Eye (tissue), 1 donor: Measurements from ENCODE around the gene SKIDA1.
"Not testable (repeated sequence)": the region's sequence is repeated elsewhere in the genome, so short reads cannot be mapped to it uniquely, and the experiment has no call there.

Experiments used
- DNase-seq: peaks from one replicate; pipeline ENCODE4 v3.0.0-alpha.2; 2015

SKIDA1 gene

DNA sequence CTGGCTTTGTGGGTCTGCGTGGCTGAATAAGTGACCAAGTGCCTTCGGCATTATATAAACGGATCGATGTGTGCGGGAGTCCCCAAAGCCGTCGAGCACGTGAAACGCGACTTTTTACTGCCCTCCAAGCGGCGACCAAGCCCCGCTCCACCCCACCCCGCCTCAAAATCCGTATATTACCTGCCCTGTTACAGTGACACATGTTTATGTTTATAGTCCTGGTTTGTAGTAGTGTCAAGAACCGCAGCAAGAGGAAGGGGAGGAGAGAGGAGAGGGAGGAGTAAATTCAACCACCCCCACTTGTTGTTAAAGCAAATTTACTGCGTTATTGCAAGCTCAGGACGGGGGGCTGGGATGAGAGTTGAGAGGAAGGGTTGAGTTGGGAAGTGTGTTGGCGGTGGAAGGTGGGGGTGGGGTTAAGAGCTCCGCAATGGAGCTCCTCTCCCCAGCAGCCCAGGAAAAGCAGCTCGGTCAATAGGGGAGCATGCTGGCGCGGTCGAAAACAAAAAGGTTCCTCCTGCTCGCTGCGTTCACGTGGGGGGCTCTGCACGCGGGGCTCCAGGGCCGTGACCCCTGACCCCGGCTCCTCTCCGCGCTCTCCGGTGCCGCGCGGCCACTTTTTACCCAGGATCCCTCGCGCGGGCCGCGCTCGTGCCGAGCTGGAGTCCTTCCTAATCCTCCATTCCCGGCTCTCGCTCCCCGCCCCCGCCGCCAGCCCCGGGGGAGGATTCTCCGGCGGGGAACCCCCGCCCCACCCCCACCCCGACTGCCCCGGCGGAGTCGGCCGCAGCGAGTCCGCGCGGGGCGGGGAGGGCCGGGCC, at the start of gene SKIDA1:
Gene SKIDA1, minus strand, starts transcription at position 316 of the 821 bp plus-strand sequence. CDS start 7,860 bp downstream, outside the sequence.
- peak; percentile 97 for DNase-seq

GRCh38 chr10:21574514-21574913, 49.0 kb upstream of the SKIDA1 start:
- not testable (repeated sequence) for DNase-seq

GRCh38 chr10:21572578-21572977, 47.1 kb upstream of the SKIDA1 start:
- DNase-seq, result no peak

DNA sequence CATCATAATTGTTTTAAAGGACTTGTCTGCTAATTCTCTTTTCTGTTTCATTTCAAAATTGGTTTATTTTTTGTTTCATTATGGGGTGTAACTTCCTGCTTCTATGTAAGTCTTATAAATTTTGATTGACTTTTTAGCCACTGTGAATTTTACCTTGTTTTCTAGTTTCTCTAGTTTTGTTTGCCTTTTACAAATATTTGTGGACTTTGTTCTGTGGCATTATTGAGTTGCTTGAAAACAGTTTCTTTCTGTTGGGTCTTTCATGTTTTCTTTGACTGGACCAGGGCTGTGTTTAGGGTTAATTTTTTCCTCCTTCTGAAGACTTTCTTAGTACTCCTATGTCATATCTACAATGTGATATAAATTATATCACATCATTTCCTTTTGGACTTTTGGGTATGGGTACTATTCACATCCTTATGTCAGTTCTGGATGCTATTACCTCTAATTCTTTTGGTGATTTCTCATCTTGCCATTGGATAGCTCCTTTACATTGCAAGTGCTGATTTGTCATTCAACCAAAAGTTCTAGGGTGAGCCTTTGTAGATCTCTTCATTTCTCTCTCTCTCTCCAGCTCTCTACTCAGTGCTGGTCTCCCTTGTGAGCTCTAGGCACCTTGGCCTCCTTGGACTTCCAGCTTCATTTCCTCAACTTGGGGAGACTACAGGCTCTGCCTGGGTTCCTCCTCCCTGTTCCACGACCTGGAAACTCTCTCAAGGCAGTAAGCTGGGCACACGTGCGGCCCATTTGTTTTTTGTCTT, 45.5 kb upstream of the SKIDA1 start:
- DNase-seq, result no peak

DNA sequence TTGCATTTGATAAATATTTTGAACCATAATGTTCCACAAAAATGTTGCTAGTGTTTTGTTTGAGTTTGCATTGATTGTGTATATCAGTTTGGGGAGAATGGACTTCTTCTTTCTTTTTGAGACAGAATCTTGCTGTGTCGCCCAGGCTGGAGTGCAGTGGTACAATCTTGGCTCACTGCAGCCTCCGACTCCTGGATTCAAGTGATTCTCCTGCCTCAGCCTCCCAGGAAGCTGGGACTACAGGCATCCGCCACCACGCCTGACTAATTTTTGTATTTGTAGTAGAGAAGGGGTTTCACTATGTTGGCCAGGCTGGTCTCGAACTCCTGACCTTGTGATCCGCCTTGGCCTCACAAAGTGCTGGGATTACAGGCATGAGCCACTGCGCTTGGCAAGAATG, 33.5 kb upstream of the SKIDA1 start:
- not testable (repeated sequence) for DNase-seq

DNA sequence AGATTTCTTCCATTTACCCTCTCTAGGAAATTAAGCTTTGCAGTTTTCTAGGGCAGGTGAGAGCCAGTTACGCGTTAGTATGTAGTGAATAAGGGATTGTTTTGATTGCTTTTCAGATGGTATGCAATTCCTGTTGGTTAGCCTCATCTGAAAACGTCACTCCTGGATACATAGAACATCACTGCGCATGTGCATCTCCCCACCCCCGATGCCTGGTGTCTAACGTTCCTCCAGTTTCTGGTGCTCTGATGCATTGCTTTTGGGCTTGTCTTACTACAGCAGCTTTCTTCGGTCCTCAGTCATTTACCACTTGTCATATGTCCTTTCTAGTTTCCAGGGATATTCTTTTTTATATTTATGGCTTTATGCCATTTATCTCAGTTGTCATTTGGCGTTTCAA, 31.0 kb upstream of the SKIDA1 start:
- DNase-seq, result no peak

- no peak for DNase-seq
Measured at GRCh38 chr10:21552638-21553037, 27.2 kb upstream of the SKIDA1 start.

DNA sequence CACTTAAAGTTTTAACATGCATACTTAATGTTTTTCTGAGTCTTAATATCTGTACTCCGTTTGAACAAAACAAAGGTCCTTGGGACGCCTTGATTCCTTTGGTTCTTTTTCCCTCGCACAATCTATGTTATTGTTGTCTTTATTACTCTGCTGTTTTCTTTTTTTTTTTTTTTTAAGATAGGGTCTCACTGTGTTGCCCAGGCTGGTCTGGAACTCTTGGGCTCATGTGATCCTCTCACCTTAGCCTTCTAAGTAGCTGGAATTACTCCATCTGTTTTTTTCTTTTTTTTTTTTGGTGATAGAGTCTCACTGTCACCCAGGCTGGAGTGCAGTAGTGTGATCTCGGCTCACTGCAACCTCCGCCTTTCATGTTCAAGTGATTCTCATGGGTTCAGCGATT, 21.8 kb upstream of the SKIDA1 start:
- DNase-seq, result no peak

GRCh38 chr10:21540701-21541100, 15.2 kb upstream of the SKIDA1 start:
- DNase-seq, result not testable (repeated sequence)

DNA sequence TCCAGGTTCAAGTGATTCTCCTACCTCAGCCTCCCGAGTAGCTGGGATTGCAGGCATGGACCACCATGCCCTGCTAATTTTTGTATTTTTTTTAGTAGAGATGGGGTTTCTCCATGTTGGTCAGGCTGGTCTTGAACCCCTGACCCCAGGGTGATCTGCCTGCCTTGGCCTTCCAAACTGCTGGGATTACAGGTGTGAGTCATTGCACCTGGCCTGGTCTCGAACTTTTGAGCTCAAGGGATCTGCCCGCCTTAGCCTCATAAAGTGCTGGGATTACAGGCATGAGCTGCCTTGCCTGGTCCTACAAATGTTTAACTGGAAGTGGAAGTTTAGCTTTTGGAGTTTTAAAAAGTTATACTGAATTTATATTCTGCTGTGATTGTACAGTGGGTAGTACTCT, 11.4 kb upstream of the SKIDA1 start:
- no peak for DNase-seq

DNA sequence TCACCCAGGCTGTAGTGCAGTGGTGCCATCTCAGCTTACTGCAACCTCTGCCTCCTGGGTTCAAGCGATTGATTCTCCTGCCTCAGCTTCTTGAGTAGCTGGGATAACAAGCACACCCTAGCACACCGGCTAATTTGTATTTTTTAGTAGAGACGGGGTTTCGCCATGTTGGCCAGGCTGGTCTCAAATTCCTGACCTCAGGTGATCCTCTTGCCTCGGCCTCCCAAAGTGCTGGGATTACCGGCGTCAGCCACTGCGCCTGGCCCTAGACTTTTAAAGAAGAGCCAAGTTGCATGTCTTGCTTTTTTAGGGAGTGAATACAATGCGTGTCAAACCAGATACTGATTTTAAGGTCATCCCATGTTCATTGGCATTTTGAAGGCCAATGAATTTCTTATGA, 10.5 kb upstream of the SKIDA1 start:
- not testable (repeated sequence) for DNase-seq

- no peak for DNase-seq
Measured at GRCh38 chr10:21535494-21535965, 10.0 kb upstream of the SKIDA1 start.

- DNase-seq, result peak; percentile 85
Measured at GRCh38 chr10:21534604-21535493, 9.4 kb upstream of the SKIDA1 start.

DNA sequence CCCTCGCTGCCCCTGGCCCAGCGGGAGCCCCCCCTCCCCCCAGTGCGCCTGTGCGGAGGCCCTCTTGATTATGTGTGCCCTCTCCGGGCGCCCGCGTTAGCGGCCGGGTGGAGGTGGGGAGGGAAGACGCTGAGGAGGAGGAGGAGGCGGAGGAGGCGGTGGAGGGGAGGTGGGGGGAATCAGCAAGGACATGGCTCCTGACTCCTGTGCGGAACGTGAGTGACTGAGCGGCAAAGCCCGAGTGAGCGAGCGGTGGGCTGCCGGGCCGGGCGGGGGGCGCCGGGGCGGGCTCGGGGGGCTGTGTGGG, 8.8 kb upstream of the SKIDA1 start:
- no peak for DNase-seq

DNA sequence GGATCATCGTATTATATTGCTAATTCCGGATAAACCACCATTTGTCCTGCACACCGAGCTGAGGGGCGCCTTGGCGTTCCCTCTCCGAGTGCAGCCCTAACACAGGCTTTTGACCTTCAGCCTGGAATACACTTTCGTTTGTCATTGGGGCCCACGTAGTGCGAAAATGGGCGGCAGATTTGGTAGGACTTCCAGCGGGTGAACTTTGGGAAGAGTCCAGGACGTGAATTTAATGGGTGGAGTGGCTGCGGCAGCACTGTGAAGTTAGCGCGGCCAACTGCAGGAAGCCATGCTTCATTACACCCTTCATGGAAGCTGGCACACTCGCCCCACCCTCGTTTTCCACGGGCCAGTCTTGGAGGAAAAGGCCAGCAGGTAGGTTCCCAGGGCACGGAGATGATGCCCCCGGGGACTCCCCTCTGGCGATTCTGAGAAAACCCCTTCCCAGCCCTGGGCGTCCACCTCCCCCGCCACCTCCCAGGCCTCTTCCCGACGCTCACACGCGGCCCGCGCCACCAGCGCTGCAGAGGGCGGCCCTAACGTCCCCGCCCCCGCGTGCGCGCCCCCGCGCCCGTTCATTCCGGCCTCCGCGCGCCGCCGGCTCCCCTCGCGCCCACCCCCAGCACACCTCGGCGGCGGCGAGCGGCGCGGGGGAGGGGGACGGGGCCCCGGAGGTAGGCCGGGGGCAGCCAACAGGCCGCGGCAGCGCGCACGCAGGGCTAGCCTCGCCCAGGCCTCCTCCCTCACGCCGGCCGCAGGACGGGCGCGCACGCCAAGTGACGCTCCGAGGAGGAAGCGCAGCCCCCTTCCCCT, 8.2 kb upstream of the SKIDA1 start, which contains the start of gene MLLT10:
Gene MLLT10, plus strand, starts transcription at position 766 of the 813 bp plus-strand sequence. CDS start 413 bp downstream, outside the sequence.
- DNase-seq, result peak; percentile 98

DNA sequence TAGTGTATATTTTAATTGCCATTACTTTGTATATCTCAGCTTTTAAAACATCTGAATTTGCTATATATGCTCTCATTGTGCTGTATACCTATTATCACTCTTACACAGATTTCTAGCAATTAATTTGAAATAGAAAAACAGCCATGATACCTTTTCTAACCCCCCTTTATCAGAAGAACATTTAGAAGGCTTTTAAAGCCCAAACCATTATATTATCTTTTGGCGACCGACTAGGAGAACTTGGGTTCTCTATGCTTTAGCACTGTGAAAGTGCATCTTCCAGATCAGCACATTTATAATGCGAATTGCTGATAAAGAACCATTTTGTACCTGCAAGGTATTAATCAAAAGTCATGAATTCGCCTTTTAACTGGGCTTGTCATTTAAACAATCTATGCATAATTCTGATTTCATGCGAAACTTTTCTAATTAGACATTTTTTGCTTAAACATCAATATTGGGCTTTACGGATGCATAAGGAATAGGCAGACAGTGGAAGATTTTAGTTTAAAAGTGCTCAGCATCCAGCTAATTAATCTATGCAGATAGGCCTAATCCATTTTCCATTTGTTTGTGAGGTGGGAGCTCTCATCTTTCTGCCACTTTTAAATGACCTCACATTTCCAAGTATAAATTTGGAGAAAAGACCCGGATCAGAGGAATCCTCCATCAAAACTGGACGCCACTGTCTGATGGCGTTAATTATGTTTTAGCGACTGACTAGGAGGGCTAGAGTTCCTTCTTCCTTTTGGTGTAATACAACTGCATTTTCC, 7.4 kb upstream of the SKIDA1 start:
- DNase-seq, result no peak

DNA sequence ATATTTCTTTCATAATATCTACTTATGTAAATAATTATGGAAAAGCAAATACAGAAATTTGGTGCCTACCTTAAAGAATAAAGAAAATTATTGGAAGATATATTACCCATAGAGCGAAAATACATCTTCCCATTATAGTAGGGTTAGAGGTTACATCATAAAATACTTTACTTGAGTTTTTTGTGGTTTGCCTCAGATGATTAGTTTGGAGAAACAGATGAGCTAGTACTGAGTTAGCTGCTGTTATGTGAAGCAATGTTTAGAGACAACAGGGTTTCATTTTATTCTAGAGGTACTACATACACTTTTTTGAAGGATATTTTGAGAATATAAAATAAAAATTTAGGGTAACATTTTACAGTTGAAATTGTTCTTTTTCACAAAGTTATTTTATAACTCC, 5.7 kb upstream of the SKIDA1 start:
- DNase-seq, result peak; percentile 34

DNA sequence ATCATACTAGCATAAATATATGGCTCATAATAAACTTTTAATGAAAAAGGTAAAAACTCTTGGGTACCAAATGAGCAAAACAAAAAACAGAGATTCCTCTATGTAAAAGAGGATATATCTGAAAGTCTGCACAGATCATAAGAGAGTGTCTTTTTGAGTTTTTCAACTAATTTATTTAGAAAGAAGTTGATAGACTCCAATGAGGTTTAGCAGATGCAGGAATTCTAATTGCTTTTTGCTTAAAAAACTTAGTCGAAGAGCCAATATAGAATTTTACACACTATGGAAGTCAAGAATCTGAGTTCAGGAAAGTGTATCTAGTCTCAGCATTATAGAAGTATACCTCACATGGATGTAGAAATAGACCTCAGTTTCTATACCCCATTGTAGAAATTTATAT, 5.2 kb upstream of the SKIDA1 start:
- DNase-seq, result peak; percentile 56

GRCh38 chr10:21530168-21530567, 4.7 kb upstream of the SKIDA1 start:
- no peak for DNase-seq

GRCh38 chr10:21529032-21529910, 3.8 kb upstream of the SKIDA1 start:
- DNase-seq, result peak; percentile 85
